BJ (cell line): ENCODE results near the gene KRTAP10-10. TPM values are rescaled to one million over a fixed set of nuclear protein-coding genes. Genes with fewer than 3 reads are reported as not detected.
"Not testable (repeated sequence)": the region's sequence is repeated elsewhere in the genome, so short reads cannot be mapped to it uniquely, and the experiment has no call there.

Experiments used
- CTCF ChIA-PET: fragments of 350-600 bp; formaldehyde crosslinking; extraction: SDS; loops from one replicate; lab custom pipeline; 2021; ENCODE audit warnings: antibody characterized with exemption, inconsistent platforms; lab: Yijun Ruan, JAX
- POLR2A ChIA-PET: fragments of 300-600 bp; sonication (Branson Sonifier 250); formaldehyde crosslinking; extraction: SDS; loops from one replicate; lab custom pipeline; 2021; ENCODE audit warnings: antibody characterized with exemption; lab: Charles Lee
- DNase-seq: peaks from one replicate; pipeline ENCODE4 v3.0.0-alpha.2; 2011; ENCODE audit warnings: low read depth
- H3K27me3 ChIP-seq: 2 replicates; pipeline ENCODE4 v1.6.0; 2011; ENCODE audit warnings: low read length; ENCODE audit not compliant: control insufficient read depth, insufficient read depth
- H3K36me3 ChIP-seq: 2 replicates; pipeline ENCODE4 v1.5.1; 2011; ENCODE audit warnings: low read length; ENCODE audit not compliant: control insufficient read depth, insufficient read depth
- H3K4me3 ChIP-seq: 2 replicates; pipeline ENCODE4 v1.5.1; 2011; ENCODE audit warnings: low read depth, mild to moderate bottlenecking, control low read depth, low read length
- CTCF ChIP-seq: IDR thresholded peaks from 2 replicates; pipeline ENCODE4 v1.5.1; 2011; ENCODE audit warnings: low read depth, mild to moderate bottlenecking, control low read depth, inconsistent platforms, low read length, moderate library complexity; ENCODE audit not compliant: insufficient read depth
- polyA plus RNA-seq: library from polyadenylated mRNA; depleted of rRNA; stranded (reverse); fragments of >200 nt; gene quantifications from 2 replicates; pipeline ENCODE4 v1.2.3, GENCODE V29; 2011; rRNA removed
- small RNA-seq: library from RNA; depleted of rRNA; stranded (forward); fragments of <200 nt; gene quantifications from one replicate; pipeline ENCODE3, GENCODE V24; 2012; ENCODE audit warnings: low replicate concordance, low read depth; ENCODE audit not compliant: insufficient read length

The KRTAP10-10 gene
- polyA plus RNA-seq, 1 experiment, result not detected

DNA sequence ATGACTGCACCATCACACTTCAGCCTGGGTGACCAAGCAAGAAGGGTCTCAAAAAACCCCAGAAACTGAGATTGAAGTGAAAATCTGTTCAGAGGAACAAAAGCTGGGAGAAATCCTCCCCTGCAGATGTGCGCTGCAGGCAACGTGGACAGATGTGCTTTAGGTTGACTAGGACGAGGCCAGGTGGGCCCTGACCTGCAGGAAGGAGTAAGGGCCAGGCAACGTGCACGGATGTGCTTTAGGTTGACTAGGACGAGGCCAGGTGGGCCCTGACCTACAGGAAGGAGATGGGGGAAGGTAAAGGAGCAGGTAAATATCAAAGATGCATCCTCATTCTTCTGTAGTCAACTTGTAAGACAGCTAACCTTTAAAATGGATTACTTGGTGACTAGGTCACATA lies 47.3 kb downstream of the KRTAP10-10 start:
- ChIA-PET CTCF (no interaction called here), POLR2A (no interaction called here)
- TF ChIP-seq CTCF, result no peak

DNA sequence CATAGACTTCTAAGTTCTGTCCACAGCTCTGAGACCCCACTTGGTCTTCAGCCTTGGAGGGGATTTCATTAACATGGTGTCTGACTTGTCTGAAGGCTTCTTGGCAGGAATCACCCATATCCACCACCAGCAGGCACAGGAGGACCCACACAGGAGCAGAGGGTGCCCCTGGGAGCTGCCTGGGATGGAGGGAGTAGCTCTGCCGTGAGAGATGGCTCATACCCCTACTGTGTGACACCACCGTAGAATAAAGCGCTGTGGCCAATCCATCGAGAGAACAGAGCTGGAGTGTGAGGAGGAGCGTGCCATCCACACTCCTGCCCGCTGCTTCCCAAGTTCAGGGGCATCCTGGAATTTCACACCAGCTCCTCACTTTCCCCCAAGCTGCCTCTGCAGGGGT lies 47.9 kb downstream of the KRTAP10-10 start:
- H3K36me3 ChIP-seq, CTCF ChIA-PET, H3K4me3 ChIP-seq, H3K27me3 ChIP-seq, POLR2A ChIA-PET, DNase-seq: not testable (repeated sequence)

More for the DNA sequence above, 47.3 kb downstream of the KRTAP10-10 start:
- no peak overlapping the region for H3K4me3 ChIP-seq
- no peaks in the 10 kb centered on the region for H3K36me3 ChIP-seq
- H3K27me3 ChIP-seq, result peaks cover 8% of the 10 kb centered on the region
- DNase-seq, result no peak

- H3K27me3 ChIP-seq, result peaks cover 8% of the 10 kb centered on the region
- no peak for DNase-seq
- no peaks in the 10 kb centered on the region for H3K36me3 ChIP-seq
- no peak for TF ChIP-seq CTCF
- H3K4me3 ChIP-seq, result no peak overlapping the region
- ChIA-PET POLR2A (no interaction called here), CTCF (no interaction called here)
Observed at GRCh38 chr21:44686000-44686781, 49.0 kb downstream of the KRTAP10-10 start.

- ChIA-PET CTCF (no interaction called here), POLR2A (no interaction called here)
- peaks cover 8% of the 10 kb centered on the region for H3K27me3 ChIP-seq
- no peaks in the 10 kb centered on the region for H3K36me3 ChIP-seq
- DNase-seq, result no peak
- H3K4me3 ChIP-seq, result no peak overlapping the region
- TF ChIP-seq CTCF, result no peak
Observed at GRCh38 chr21:44686843-44687561, 49.8 kb downstream of the KRTAP10-10 start.

GRCh38 chr21:44687671-44688070 lies 50.5 kb downstream of the KRTAP10-10 start:
- no peak for DNase-seq
- ChIA-PET POLR2A (no interaction called here), CTCF (no interaction called here)
- no peak overlapping the region for H3K4me3 ChIP-seq
- H3K27me3 ChIP-seq, result peaks cover 8% of the 10 kb centered on the region
- H3K36me3 ChIP-seq, result no peaks in the 10 kb centered on the region
- no peak for TF ChIP-seq CTCF

Small RNA genes lying within 50 kb of the gene (small RNA-seq; reads per million reads assigned to genes)
- not detected for gene KRTAP12-6P

Other genes starting within 250 kb of the KRTAP10-10 start
- gene LRRC3, start 181.8 kb upstream of the KRTAP10-10 start, polyA plus RNA-seq, result 0.42 and 0.59 TPM in 2 replicates
- not detected in 2 replicates for gene KRTAP10-1, start 97.2 kb upstream of the KRTAP10-10 start, polyA plus RNA-seq
- gene KRTAP10-2, start 85.9 kb upstream of the KRTAP10-10 start, polyA plus RNA-seq, result not detected in 2 replicates
- not detected in 2 replicates for gene KRTAP10-3, start 78.6 kb upstream of the KRTAP10-10 start, polyA plus RNA-seq
- not detected in 2 replicates for gene KRTAP10-4, start 63.6 kb upstream of the KRTAP10-10 start, polyA plus RNA-seq
- not detected in 2 replicates for gene KRTAP10-5, start 56.8 kb upstream of the KRTAP10-10 start, polyA plus RNA-seq
- gene KRTAP10-6, start 44.9 kb upstream of the KRTAP10-10 start, polyA plus RNA-seq, result not detected in 2 replicates
- gene KRTAP10-7, start 36.8 kb upstream of the KRTAP10-10 start, polyA plus RNA-seq, result not detected in 2 replicates
- not detected in 2 replicates for gene KRTAP10-8, start 25.3 kb upstream of the KRTAP10-10 start, polyA plus RNA-seq
- not detected in 2 replicates for gene KRTAP10-9, start 10.3 kb upstream of the KRTAP10-10 start, polyA plus RNA-seq
- gene KRTAP10-11, start 9.1 kb downstream of the KRTAP10-10 start, polyA plus RNA-seq, result not detected in 2 replicates
- not detected in 2 replicates for gene KRTAP12-4, start 17.3 kb downstream of the KRTAP10-10 start, polyA plus RNA-seq
- gene KRTAP12-3, start 20.6 kb downstream of the KRTAP10-10 start, polyA plus RNA-seq, result not detected in 2 replicates
- not detected in 2 replicates for gene KRTAP12-2, start 29.6 kb downstream of the KRTAP10-10 start, polyA plus RNA-seq
- gene KRTAP12-1, start 44.8 kb downstream of the KRTAP10-10 start, polyA plus RNA-seq, result not detected in 2 replicates
- not detected in 2 replicates for gene KRTAP10-12, start 59.8 kb downstream of the KRTAP10-10 start, polyA plus RNA-seq
- not detected in 2 replicates for gene TSPEAR, start 74.2 kb downstream of the KRTAP10-10 start, polyA plus RNA-seq
- gene UBE2G2, start 164.5 kb downstream of the KRTAP10-10 start, polyA plus RNA-seq, result 67.6 and 93.2 TPM in 2 replicates
- gene SUMO3, start 180.7 kb downstream of the KRTAP10-10 start, polyA plus RNA-seq, result 82.6 and 111 TPM in 2 replicates
- gene PTTG1IP, start 236.3 kb downstream of the KRTAP10-10 start, polyA plus RNA-seq, result 234 and 249 TPM in 2 replicates